Measurements from ENCODE around the gene MS4A15. TPM values are rescaled to one million over a fixed set of nuclear protein-coding genes. Genes with fewer than 3 reads are reported as not detected.

MS4A15 gene
- total and polyA plus RNA-seq, 10 of the 15 experiments (the other 5 are each of a cell fraction or from before 2014, with no cell fraction given), result 0.05 to 0.84 (median 0.45) TPM

GRCh38 chr11:60790726-60791125, 34.1 kb downstream of the MS4A15 start:
- ChIA-PET POLR2A (no interaction called here), SMC1A (ENCODE audit: uncharacterized antibody, unreplicated experiment) (interaction anchor here (1.0 kb wide), 2 partner anchors 12 to 13 kb away, joined by 3 read pairs; no protein-coding TSS in a partner anchor), CTCF (interaction anchor here (0.6 to 1.7 kb wide), 5 partner anchors 12 to 97 kb away, joined by 3 to 6 read pairs (median 5); no protein-coding TSS in a partner anchor), RAD21 (ENCODE audit: unreplicated experiment) (interaction anchor here (0.7 kb wide), 1 partner anchor 28 kb away, joined by 3 read pairs; no protein-coding TSS in a partner anchor)
- no peak for FAIRE-seq
- H3K4me1 ChIP-seq (ENCODE audit: control insufficient read depth, insufficient read depth, low read length), result no peaks in the 10 kb centered on the region
- H3K79me2 ChIP-seq (ENCODE audit: control insufficient read depth, insufficient read depth, low read length), result no peaks in the 10 kb centered on the region
- H3K9ac ChIP-seq (ENCODE audit: control insufficient read depth, insufficient read depth, low read length), result no peak overlapping the region
- no peaks in the 10 kb centered on the region for H4K20me1 ChIP-seq (ENCODE audit: control insufficient read depth, insufficient read depth)
- H3K9me3 ChIP-seq (replicated peaks; ENCODE audit: control insufficient read depth, insufficient read depth, low read length), result no peaks in the 10 kb centered on the region; the same call in 2 of the 3 replicates
- no peak for ATAC-seq
- DNase-seq (ENCODE audit: low read depth, low spot score), result no peak
- no peaks in the 10 kb centered on the region for H3K36me3 ChIP-seq (ENCODE audit: control insufficient read depth in 2 of 2, insufficient read depth in 2 of 2, low read length in 1 of 2)
- TF ChIP-seq BACH1 (IDR thresholded peaks at IDR 0.05; ENCODE audit: borderline replicate concordance) (no peak), ZNF207 (IDR thresholded peaks at IDR 0.05; ENCODE audit: borderline replicate concordance) (no peak), KDM1A (IDR thresholded peaks at IDR 0.05; ENCODE audit: borderline replicate concordance) (no peak), NR2C2 (IDR thresholded peaks at IDR 0.05; ENCODE audit: borderline replicate concordance, control insufficient read depth, insufficient read length, low read depth) (no peak), EGR1 (IDR thresholded peaks at IDR 0.05; ENCODE audit: borderline replicate concordance in 1 of 2, low read depth in 2 of 2, low read length in 2 of 2) (no peak), TARDBP (IDR thresholded peaks at IDR 0.05; ENCODE audit: borderline replicate concordance) (no peak), ZNF274 (IDR thresholded peaks at IDR 0.05; ENCODE audit: insufficient read depth, insufficient read length) (no peak), MXI1 (IDR thresholded peaks at IDR 0.05; ENCODE audit: low read depth, low read length) (no peak)
- WGBS (ENCODE audit: insufficient coverage, insufficient replicate concordance, low lambda C conversion rate, missing lambda C conversion rate), result 17% methylated on average over 3 of the region's 3 CpGs
- in situ Hi-C loops (cut with MboI) (no loop called here), intact Hi-C loops (cut with micrococcal nuclease; ENCODE audit: unreplicated experiment) (no loop called here)
- H2AFZ ChIP-seq (ENCODE audit: control insufficient read depth, low read depth, low read length), result no peak overlapping the region
- no TSS peak for BruUV-seq (replicated peaks)
- no peak overlapping the region for H3K4me3 ChIP-seq
- no peaks in the 10 kb centered on the region; a peak in 1 of 4 replicates for H3K27me3 ChIP-seq (replicated peaks in 1 of 2; ENCODE audit: control insufficient read depth in 2 of 2, insufficient read depth in 2 of 2, low read length in 1 of 2)
- no peak overlapping the region for H3K27ac ChIP-seq (ENCODE audit: control insufficient read depth, insufficient read depth)
- no peak overlapping the region for H3K4me2 ChIP-seq (ENCODE audit: control insufficient read depth, insufficient read depth)

Data from GM12878 (cell line).